Upper lobe of left lung (tissue), 6 donors: ENCODE measurements around the gene SH3BP5. TPM values are rescaled to one million over a fixed set of nuclear protein-coding genes. Genes with fewer than 3 reads are reported as not detected.

Experiments
- ATAC-seq, 2 donors: fragments of 200-7000 bp; cut with Tn5 transposase; one replicate each; pipeline ENCODE4 v1.9.1; 2022; ENCODE audit warnings: mild to moderate bottlenecking in 2 of 2, moderate library complexity in 2 of 2; ENCODE audit not compliant: low FRiP score in 2 of 2
- DNase-seq, 2 donors: peaks; one replicate each; pipeline ENCODE4 v3.0.0-alpha.2; 2019 to 2020
- H3K27ac ChIP-seq, 4 donors: fragments of 200-600 bp; sonication (generic); one replicate each; pipeline ENCODE4 v1.5.1; 2016 to 2019
- H3K27me3 ChIP-seq, 4 donors: fragments of 200-600 bp; sonication (generic); one replicate each; pipeline ENCODE4 v1.5.1; 2017 to 2019
- H3K36me3 ChIP-seq, 4 donors: fragments of 200-600 bp; sonication (generic); one replicate each; pipeline ENCODE4 v1.5.1; 2016 to 2019
- H3K4me1 ChIP-seq, 4 donors: fragments of 200-600 bp; sonication (generic); one replicate each; pipeline ENCODE4 v1.5.1; 2018 to 2019
- H3K4me3 ChIP-seq, 4 donors: fragments of 200-600 bp; sonication (generic); one replicate each; pipeline ENCODE4 v1.5.1; 2017 to 2019; ENCODE audit warnings: mild to moderate bottlenecking in 2 of 4, moderate library complexity in 1 of 4
- H3K9me3 ChIP-seq, 4 donors: fragments of 200-600 bp; sonication (generic); one replicate each; pipeline ENCODE4 v1.5.1; 2018 to 2019
- CTCF ChIP-seq, 6 experiments: fragments of 450-650 bp in 4 of 6; fragments of 200-600 bp in 2 of 6; sonication (generic) in 2 of 6; IDR thresholded peaks; one replicate each; pipeline ENCODE4 v1.5.1; 2016 to 2019; ENCODE audit warnings: antibody characterized with exemption in 6 of 6
- EP300 ChIP-seq, 4 donors: sonication (generic); formaldehyde crosslinking; IDR thresholded peaks; one replicate each; pipeline ENCODE4 v1.5.1; 2017; ENCODE audit warnings: antibody characterized with exemption in 4 of 4, control low read depth in 2 of 4
- POLR2A ChIP-seq, 4 donors: fragments of 450-650 bp; IDR thresholded peaks; one replicate each; pipeline ENCODE4 v1.5.1; 2016 to 2017; ENCODE audit warnings: antibody characterized with exemption in 4 of 4, mild to moderate bottlenecking in 2 of 4
- POLR2AphosphoS5 ChIP-seq, 2 donors: sonication (generic); formaldehyde crosslinking; IDR thresholded peaks; one replicate each; pipeline ENCODE4 v1.5.1; 2017; ENCODE audit warnings: antibody characterized with exemption in 2 of 2
- WGBS, 2 donors: methylation state at CpG; one replicate each; pipeline ENCODE4 v1.1.5; 2017 to 2018; 5-methylcytosine and 5-hydroxymethylcytosine counted together
- total RNA-seq, 6 donors: library from RNA; depleted of rRNA in 4 of 6; stranded (reverse); fragments of >200 nt in 4 of 6; gene quantifications; one replicate each; pipeline versions ENCODE4 v1.1.0 to v1.2.1, GENCODE V29; 2016 to 2021
- donor health status: DM: no; HTN: no; CAD: no; lungs with moderate emphysema.
- donor health status: DM: no; HTN: yes; CAD: no; lungs with severe emphysema.

The SH3BP5 gene, protein sequence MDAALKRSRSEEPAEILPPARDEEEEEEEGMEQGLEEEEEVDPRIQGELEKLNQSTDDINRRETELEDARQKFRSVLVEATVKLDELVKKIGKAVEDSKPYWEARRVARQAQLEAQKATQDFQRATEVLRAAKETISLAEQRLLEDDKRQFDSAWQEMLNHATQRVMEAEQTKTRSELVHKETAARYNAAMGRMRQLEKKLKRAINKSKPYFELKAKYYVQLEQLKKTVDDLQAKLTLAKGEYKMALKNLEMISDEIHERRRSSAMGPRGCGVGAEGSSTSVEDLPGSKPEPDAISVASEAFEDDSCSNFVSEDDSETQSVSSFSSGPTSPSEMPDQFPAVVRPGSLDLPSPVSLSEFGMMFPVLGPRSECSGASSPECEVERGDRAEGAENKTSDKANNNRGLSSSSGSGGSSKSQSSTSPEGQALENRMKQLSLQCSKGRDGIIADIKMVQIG
- 100 to 1,000 TPM in 2 of 6 donors, 10 to 100 TPM in 4; 83.8 to 150 (median 94.7) TPM for total RNA-seq

DNA sequence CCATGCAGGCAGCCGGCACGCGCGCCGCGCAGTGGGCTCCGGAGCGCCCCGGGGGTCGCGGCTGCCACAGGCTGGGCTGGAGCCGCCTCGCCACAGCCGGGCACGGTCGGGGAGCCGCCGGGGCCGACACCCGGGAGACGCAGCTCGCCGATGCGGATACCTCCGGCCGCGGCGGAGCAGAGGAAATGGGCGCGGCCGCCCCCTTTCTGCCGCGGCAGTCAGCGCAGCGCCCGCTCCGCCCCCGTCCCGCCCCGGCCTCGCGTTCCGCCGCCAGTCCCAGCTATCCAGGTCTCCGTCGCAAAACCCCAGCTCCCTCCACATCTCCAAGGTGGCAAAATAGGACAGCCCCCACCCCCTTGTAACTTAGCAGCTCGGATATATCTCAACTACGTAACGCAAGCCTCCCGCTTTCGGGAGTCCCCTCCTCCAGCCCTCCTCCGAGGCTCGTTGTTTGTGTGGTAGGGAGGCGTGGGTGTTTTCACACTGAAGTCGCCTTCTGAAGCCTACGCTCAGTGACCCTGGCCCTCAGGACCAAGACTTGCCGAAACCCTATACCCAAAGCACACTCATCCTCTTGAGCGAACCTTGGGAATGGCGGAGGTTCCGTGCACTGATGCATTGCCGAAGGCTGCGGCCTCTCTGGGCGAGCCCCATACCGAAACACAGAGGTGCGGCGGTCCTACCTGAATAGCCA lies at the start of gene SH3BP5:
Gene SH3BP5 (minus strand): TSS at position 182 of the 694 bp plus-strand sequence. CDS start 178 bp downstream, at position 4.
- DNase-seq (peak; percentile 86 to 96), ATAC-seq (peak; percentile 92 to 94)
- 8 to 42% methylated on average over 22 to 45 of the region's 66 CpGs for WGBS, 2 donors
- peak; percentile 20 to 38 for TF ChIP-seq POLR2AphosphoS5 (IDR thresholded peaks at IDR 0.05)
- peak; percentile 72 to 95 (median 94) for TF ChIP-seq CTCF (IDR thresholded peaks at IDR 0.05)
- TF ChIP-seq POLR2A (IDR thresholded peaks at IDR 0.05), result peak in 3 of 4 donors; percentile 45 to 91 (median 66)
- TF ChIP-seq EP300 (IDR thresholded peaks at IDR 0.05), result no peak
- no peaks in the 10 kb centered on the region for H3K27me3 ChIP-seq
- H3K9me3 ChIP-seq, result no peaks in the 10 kb centered on the region
- H3K27ac ChIP-seq, result peak within 1 kb of the TSS; percentile 71 to 92 (median 84)
- H3K4me3 ChIP-seq, result peak within 1 kb of the TSS; percentile 74 to 87 (median 80)
- peaks cover 0 to 13% (median 0%) of the 10 kb centered on the region in 4 donors for H3K36me3 ChIP-seq
- peaks cover 12 to 55% (median 26%) of the 10 kb centered on the region in 4 donors for H3K4me1 ChIP-seq

GRCh38 chr3:15380980-15381890 lies 48.8 kb upstream of the SH3BP5 start:
- DNase-seq (no peak), ATAC-seq (no peak)
- Histone ChIP-seq H3K36me3 (no peaks in the 10 kb centered on the region), H3K9me3 (peaks cover 0 to 7% (median 3%) of the 10 kb centered on the region in 4 donors), H3K27ac (no peak overlapping the region), H3K4me3 (no peak overlapping the region), H3K27me3 (no peaks in the 10 kb centered on the region), H3K4me1 (peaks cover 4 to 15% (median 5%) of the 10 kb centered on the region in 4 donors)
- 70 to 71% methylated on average over 6 of the region's 6 CpGs for WGBS, 2 donors
- TF ChIP-seq EP300 (IDR thresholded peaks at IDR 0.05) (no peak), POLR2A (IDR thresholded peaks at IDR 0.05) (no peak), POLR2AphosphoS5 (IDR thresholded peaks at IDR 0.05) (no peak), CTCF (IDR thresholded peaks at IDR 0.05) (no peak)

- Histone ChIP-seq H3K4me3 (peak overlapping the region in 1 of 4 donors; percentile 15), H3K27me3 (no peaks in the 10 kb centered on the region), H3K27ac (peak overlapping the region; percentile 57 to 74 (median 68)), H3K36me3 (no peaks in the 10 kb centered on the region), H3K4me1 (peaks cover 4 to 6% (median 5%) of the 10 kb centered on the region in 4 donors), H3K9me3 (no peaks in the 10 kb centered on the region)
- TF ChIP-seq EP300 (IDR thresholded peaks at IDR 0.05) (peak in 1 of 4 donors; percentile 71), POLR2AphosphoS5 (IDR thresholded peaks at IDR 0.05) (peak; percentile 73 to 84), POLR2A (IDR thresholded peaks at IDR 0.05) (no peak), CTCF (IDR thresholded peaks at IDR 0.05) (peak; percentile 70 to 94 (median 88))
- ATAC-seq, result peak; percentile 96 to 98
- 22 to 27% methylated on average over 16 of the region's 16 CpGs for WGBS, 2 donors
- peak in 1 of 2 donors; percentile 95 for DNase-seq
These were observed 45.8 kb upstream of the SH3BP5 start for GRCh38 chr3:15377961-15378791.
